SH-SY5Y (cell line): ENCODE data around the gene PARP15.

Experiments used
- GATA2 ChIP-seq: IDR thresholded peaks from 2 replicates; pipeline ENCODE4 v1.6.1; 2011; ENCODE audit warnings: mild to moderate bottlenecking, low read depth, low read length
- GATA3 ChIP-seq: IDR thresholded peaks from 2 replicates; pipeline ENCODE4 v1.6.1; 2011; ENCODE audit warnings: low read depth, mild to moderate bottlenecking, low read length, moderate library complexity

PARP15 gene

DNA sequence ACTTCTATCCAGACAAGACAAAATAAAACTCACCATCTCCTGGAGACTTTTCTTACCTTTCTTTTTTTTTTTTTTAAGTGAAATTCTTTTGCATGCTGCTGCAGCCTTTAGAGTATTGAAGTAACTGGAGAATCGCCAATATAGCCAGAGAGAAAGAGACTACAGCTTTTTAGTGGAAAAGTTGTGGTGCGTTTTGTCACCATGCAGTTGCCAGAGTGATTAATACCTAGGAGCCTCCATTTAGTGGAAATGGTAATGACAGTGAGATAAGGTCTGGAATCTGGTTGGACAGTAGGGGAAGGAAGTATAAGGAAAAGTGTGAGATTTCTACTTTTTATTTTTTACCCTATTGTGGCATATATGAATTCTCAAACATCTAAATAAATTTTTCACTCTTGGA lies 85.1 kb downstream of the PARP15 start:
- TF ChIP-seq GATA2 (no peak), GATA3 (no peak)

DNA sequence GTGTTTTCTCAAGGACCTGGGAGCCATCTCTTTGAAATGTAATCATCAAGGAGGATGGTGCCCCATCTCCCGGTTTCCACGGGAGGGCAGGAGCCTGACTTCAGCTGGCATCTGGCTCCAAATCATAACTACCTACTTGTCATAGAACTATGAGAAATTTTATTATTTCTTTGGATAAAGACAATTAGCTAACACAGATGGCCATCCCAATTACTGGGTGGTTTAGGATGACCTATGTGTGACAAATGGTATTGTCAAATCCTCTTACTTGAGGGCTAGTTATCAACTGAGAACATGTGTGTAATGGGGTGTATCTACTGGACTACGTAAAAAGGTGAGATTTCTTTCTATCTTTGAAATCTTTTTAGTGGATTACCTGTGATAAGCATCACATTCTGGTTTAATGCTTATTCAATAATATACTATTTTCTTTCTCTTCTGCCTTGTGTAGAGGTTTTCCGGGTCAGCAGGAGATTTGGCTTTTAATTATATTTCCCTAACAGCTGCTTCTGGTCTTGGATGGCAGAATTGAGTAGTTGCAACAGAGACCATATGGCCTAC lies 87.9 kb downstream of the PARP15 start:
- TF ChIP-seq GATA2 (no peak; the same call in 1 of the 2 replicates), GATA3 (peak; percentile 78)

DNA sequence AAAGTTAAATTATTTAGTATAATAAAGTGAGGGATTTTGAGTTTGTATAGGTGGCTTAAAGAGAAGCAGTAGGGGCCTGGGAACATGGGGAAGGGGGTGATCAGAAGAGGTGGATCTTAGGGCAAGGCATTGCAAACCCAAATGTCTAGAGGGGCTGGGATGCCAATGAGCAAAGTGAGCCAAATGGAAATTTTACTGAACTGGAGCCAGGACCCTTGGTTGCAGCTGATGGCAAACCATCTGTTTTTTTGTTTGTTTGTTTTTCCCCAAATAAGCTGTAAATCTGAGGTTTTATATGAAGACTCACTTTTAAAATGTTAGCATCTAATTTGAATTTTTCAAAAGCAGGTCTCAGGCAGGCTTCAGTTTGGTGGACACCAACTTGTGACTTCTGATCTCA lies 88.4 kb downstream of the PARP15 start:
- TF ChIP-seq GATA2 (no peak), GATA3 (no peak)

DNA sequence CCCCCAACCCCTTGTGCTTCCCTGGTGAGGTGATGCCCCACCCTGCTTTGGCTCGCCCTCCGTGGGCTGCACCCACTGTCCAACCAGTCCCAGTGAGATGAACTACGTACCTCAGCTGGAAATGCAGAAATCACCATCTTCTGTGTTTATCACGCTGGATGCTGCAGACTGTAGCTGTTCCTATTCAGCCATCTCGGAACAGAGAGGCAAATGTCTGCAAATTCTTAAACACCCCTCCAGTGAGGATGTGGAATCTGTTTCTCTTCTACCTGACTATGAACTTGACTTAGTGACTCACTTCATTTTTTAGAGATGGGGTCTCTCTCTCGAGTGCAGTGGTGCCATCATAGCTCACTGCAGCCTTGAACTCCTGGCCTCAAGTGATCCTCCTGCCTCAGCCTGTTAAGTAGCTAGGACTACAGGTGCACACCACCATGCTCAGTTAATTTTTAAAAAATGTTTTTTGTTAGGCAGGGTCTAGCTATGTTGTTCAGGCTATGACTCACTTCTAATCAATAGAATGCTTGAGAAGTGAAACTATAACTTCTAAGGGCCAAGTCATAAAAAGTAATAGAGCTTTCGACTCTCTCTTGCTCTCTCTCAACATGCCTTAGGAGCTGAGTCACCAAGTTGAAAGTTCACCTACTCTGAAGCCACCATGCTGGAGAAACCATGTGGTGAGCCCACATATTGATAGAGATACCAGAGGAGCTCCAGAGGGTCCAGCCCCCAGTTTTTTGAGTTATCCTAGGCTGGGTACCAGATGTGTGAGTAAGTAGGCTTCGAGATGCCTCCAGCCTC lies 91.7 kb downstream of the PARP15 start:
- TF ChIP-seq GATA2 (no peak), GATA3 (no peak)

DNA sequence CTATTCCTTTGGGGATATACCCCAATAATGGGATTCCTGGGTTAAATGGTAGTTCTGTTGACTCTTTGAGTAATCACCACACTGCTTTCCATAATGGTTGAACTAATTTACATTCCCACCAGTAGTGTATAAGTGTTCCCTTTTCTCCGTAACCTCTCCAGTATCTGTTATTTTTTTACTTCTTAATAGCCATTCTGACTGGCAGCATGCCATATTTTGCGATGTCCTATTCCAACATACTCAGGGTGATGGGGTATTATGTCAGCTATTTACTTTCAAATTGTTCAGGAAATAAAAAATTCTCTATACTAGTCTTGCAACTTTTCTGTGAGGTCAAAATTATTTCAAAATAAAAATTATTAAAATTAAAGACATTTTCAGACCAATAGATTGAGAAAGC lies 94.1 kb downstream of the PARP15 start:
- TF ChIP-seq GATA3 (no peak), GATA2 (no peak)

DNA sequence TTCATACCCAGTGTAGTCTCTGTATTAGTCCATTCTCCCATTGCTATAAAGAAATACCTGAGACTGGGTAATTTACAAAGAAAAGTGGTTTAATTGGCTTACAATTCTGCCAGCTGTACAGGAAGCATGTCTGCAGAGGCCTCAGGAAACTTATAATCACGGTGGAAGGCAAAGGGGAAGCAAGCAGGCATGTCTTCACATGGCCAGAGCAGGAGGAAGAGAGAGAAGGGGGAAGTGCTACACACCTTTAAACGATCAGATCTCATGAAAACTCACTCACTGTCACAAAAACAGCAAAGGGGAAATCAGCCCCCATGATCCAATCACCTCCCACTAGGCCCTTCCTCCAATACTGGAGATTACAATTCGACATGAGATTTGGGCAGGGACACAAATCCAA lies 96.9 kb downstream of the PARP15 start:
- no peak for TF ChIP-seq GATA2
- TF ChIP-seq GATA3: no peak

DNA sequence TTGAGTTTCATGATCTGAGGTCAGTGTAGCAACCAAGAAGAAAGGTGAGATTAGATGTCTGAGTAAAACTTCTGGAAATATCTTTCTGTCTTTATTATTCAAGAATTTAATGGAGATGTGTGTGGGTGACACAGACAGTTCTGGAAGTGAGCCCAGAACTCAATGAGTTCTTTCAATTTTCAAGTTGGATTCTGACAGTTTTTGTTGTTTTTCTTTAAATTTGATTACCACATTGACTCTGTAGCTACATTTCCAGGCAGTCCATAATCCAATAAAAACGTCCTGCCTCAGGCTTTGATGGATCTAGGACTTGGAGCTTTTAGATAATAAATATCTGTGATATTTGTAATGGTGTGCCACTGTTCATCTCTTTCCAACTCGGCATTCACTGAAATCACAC lies 99.3 kb downstream of the PARP15 start:
- TF ChIP-seq GATA3 (no peak), GATA2 (no peak)

DNA sequence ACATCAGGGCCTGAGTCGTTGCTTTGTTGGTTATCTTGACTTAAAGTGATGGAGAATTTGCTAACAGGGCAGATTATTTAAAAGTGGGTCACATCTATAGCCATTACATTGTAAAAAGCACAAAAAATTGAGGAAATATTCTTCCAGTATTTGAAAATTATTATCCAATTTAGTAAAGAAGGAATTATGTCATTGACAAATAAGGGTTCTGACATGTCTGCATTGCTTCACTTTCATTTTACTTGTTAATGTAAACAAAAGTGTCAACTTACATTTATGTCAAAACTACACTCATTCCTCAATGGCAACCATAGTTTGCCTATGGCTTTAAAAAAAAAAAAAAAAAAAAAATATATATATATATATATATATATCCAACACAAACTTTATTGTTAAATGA lies 99.8 kb downstream of the PARP15 start:
- TF ChIP-seq GATA3 (no peak), GATA2 (no peak)

DNA sequence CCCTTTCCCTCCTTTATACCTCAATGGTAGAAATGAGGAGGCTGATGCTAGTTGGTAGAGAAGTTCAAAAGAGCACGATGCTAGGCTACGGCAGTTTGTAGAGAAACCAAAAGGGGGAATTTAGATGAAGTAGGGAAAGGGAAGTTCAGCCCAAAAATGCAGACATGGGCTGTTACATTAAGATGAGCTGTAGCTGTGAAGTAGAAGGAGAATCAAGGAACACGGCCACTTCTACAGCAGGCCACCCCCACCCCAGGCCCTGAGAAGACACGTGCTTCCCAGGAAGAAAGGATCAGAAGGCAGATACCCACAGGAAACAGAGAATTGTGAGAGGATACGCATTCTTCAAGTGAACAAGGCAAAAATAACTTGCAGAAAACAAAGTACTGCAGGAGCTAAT lies 101.1 kb downstream of the PARP15 start:
- TF ChIP-seq GATA3: no peak
- no peak for TF ChIP-seq GATA2

DNA sequence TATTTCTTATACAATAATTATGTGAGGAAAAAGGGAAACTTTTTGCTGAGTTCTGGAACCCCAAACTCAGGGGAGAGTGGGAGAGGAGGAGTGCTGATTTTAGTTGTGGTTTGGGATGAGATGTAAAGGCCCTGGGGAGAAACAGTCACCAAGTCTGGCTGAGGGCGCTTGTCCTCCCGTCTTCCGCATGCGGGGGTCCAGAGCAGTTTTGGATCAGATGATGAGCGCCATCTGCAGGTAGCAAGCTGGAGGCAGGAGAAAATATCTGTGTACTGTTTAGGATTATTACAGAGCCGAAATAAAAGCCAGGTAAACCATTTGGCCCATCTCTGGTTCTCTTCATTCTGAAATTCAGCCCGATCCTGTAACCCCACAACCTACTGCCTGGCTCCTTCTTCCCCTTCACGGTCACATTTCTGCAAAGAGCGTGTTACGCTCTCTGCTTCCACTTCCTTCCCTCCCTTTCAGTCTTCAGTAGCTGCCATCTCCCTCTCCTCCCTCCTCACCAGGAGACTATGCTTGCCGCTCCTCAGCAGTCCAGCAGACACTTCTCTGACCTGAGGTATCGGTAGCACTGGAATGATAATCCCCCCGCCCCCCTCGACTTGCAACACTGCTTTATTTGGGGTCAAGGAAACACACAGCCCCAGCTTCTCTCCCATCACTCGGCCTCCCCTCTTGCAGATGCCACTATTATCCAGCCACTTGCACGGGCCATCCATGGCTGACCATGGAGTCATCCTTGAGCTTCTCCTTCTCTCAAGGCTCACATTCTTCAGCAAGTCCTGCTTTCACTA lies 101.8 kb downstream of the PARP15 start:
- TF ChIP-seq GATA3 (no peak), GATA2 (no peak)

DNA sequence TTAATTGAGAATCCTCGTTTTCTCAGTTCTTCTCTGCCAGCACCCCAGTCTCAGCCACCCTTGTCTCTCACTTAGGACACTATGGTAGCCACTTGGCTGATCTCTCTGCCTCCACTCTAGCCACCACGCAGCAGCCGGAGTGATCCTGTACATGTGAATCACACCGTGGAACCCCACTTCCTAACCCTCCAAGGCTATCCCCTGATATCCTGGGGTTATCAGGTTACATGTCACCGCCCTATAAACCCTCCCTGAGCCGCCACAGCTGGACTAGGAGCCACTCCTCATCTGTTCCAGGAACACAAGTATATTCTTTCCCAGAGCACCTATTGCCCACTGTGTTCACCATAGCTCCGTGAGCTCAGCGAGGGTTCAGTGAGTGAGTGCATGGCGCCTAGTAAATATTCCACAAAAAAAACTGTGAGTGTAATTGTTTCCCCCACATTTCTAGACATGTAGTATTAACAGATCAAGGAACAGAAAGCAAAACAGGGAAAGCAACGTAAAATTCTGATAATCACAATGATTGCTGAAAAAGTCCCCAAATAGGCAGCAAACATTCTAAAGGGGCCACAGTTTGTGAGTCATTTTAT lies 102.5 kb downstream of the PARP15 start:
- TF ChIP-seq GATA2: no peak
- TF ChIP-seq GATA3: no peak

DNA sequence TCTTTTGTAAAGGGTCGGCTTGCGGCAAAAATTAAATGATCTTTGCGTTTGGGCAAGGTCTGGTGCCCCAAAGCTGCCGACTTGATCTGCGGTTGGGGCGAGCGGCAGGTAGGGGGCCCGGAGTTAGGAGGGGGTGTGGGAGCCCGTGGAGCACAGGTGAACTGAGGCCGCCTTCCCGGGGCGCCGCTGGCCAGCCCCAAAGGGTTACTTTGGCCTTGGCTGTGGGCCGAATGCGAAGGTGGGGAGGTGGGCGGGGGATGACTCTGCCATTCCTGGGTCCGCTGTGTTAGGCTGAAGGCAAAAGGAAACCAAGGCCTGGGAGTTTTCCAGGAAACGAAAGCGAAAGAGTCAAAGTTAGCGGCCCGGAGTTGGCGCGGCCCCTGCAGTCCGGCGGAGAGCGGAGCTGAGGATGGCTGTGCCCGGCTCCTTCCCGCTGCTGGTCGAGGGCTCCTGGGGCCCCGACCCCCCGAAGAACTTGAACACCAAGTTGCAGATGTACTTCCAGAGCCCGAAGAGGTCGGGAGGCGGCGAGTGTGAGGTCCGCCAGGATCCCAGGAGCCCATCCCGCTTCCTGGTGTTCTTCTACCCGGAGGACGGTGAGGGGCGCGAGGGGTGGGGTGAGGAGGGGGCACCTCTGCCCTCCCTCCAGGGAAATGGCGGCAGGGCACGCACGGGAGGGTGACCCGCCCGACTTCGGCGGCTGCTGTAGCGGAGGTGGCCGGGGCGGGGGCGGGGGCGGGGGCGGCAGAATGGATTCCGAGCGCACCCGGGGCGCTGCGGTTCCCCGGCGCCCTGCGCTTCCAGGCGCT lies 103.2 kb downstream of the PARP15 start, which contains the start of gene PARP14:
Gene PARP14 (plus strand): TSS at position 365 of the 809 bp plus-strand sequence. CDS start 45 bp downstream, at position 410.
- TF ChIP-seq GATA2: no peak

DNA sequence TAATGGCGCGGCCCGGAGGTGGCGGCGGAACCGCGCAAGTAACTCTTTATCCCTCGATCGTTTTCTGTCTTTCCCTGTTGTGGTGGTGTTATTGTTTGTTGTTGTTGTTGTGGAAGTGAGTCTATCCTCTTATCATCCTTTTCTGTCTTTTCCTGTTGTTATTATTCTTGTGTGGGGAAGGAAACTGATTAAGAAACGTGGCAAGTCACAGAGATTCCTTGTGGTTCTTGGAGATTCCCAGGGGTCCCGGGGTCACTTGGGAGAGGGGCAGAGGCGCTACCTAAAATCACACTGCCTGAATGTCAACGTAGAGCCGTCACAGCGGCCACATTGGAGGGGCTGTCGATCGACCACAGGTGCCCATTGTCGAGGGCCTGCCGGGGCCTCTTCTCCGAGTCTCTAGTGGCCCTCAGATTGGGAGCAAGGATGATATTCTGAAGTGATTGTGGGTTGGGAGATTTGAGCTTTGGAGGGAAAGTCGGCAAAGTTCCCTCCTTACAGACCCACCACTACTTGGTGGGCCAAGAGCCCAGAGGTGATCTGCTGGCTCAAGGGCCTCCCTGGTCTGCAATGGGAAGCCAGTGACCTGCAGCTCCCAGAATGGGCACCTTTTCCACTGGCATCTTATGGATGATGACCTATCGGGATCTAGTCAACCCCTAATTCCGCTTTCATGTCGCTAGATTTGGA lies 104.0 kb downstream of the PARP15 start:
- no peak for TF ChIP-seq GATA2
- no peak for TF ChIP-seq GATA3
